WERI-Rb-1 (cell line): Measurements from ENCODE around the gene SHE.
A peak's percentile ranks its signal among the peaks of the same experiment; 100 is the strongest.
"Not testable (repeated sequence)": the region's sequence is repeated elsewhere in the genome, so short reads cannot be mapped to it uniquely, and the experiment has no call there.

Source experiments
- DNase-seq: peaks from one replicate; pipeline ENCODE4 v3.0.0-alpha.2; 2020
- H3K27ac ChIP-seq: fragments of 250-450 bp; sonication (Bioruptor Pico); 2 replicates; pipeline ENCODE4 v1.5.1; 2020; ENCODE audit warnings: mild to moderate bottlenecking, moderate library complexity
- H3K27me3 ChIP-seq: fragments of 250-450 bp; sonication (Bioruptor Pico); 2 replicates; pipeline ENCODE4 v1.5.1; 2021; ENCODE audit warnings: mild to moderate bottlenecking, low read depth, moderate library complexity; ENCODE audit not compliant: insufficient read depth, severe bottlenecking
- H3K36me3 ChIP-seq: fragments of 250-450 bp; sonication (Bioruptor Pico); 2 replicates; pipeline ENCODE4 v1.5.1; 2020; ENCODE audit warnings: mild to moderate bottlenecking, moderate library complexity
- H3K4me3 ChIP-seq: 2 replicates; pipeline ENCODE4 v1.5.1; 2011; ENCODE audit warnings: low read depth, mild to moderate bottlenecking, control low read depth, low read length
- H3K9me3 ChIP-seq: fragments of 250-450 bp; sonication (Bioruptor Pico); 2 replicates; pipeline ENCODE4 v1.5.1; 2021; ENCODE audit warnings: mild to moderate bottlenecking, moderate library complexity; ENCODE audit not compliant: severe bottlenecking
- TF ChIP-seq, protein P1 (sequence below): IDR thresholded peaks from 2 replicates; pipeline ENCODE4 v1.5.1; 2011; ENCODE audit warnings: low read depth, mild to moderate bottlenecking, control low read depth, inconsistent platforms, low read length

SHE gene

GRCh38 chr1:154536570-154536969, 34.4 kb upstream of the SHE start:
- Histone ChIP-seq H3K4me3 (no peak overlapping the region), H3K27me3 (peaks cover 91% of the 10 kb centered on the region), H3K27ac (no peak overlapping the region), H3K36me3 (no peaks in the 10 kb centered on the region), H3K9me3 (peaks cover 4% of the 10 kb centered on the region)
- no peak for DNase-seq
- TF ChIP-seq, protein P1, sequence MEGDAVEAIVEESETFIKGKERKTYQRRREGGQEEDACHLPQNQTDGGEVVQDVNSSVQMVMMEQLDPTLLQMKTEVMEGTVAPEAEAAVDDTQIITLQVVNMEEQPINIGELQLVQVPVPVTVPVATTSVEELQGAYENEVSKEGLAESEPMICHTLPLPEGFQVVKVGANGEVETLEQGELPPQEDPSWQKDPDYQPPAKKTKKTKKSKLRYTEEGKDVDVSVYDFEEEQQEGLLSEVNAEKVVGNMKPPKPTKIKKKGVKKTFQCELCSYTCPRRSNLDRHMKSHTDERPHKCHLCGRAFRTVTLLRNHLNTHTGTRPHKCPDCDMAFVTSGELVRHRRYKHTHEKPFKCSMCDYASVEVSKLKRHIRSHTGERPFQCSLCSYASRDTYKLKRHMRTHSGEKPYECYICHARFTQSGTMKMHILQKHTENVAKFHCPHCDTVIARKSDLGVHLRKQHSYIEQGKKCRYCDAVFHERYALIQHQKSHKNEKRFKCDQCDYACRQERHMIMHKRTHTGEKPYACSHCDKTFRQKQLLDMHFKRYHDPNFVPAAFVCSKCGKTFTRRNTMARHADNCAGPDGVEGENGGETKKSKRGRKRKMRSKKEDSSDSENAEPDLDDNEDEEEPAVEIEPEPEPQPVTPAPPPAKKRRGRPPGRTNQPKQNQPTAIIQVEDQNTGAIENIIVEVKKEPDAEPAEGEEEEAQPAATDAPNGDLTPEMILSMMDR, result no peak

GRCh38 chr1:154533952-154534844, 32.0 kb upstream of the SHE start:
- peak; percentile 86 for DNase-seq
- H3K9me3 ChIP-seq, result peaks cover 11% of the 10 kb centered on the region
- H3K36me3 ChIP-seq, result no peaks in the 10 kb centered on the region
- peaks cover 90% of the 10 kb centered on the region for H3K27me3 ChIP-seq
- no peak overlapping the region for H3K27ac ChIP-seq
- no peak overlapping the region for H3K4me3 ChIP-seq
- TF ChIP-seq, protein P1, result peak; percentile 99

DNA sequence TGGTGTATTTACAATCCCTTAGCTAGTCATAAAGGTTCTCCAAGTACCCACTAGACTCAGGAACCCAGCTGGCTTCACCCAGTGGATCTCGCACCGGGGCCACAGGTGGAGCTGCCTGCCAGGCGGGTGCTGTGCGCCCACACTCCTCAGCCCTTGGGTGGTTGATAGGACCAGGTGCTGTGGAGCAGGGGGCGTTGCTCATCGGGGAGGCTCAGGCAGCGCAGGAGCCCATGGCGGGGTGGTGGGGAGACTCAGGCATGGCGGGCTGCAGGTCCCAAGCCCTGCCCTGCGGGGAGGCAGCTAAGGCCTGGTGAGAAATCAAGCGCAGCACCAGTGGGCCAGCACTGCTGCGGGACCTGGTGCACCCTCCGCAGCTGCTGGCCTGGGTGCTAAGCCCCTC, 29.7 kb upstream of the SHE start:
- not testable (repeated sequence) for H3K36me3 ChIP-seq, DNase-seq, H3K4me3 ChIP-seq, H3K27ac ChIP-seq
- Histone ChIP-seq H3K9me3 (peaks cover 11% of the 10 kb centered on the region), H3K27me3 (peaks cover 88% of the 10 kb centered on the region)

- Histone ChIP-seq H3K27ac (no peak overlapping the region), H3K27me3 (peaks cover 82% of the 10 kb centered on the region), H3K9me3 (peaks cover 11% of the 10 kb centered on the region), H3K4me3 (no peak overlapping the region), H3K36me3 (no peaks in the 10 kb centered on the region)
- DNase-seq, result no peak
- TF ChIP-seq, protein P1, result no peak
These were observed 27.1 kb upstream of the SHE start for GRCh38 chr1:154529308-154529707.

GRCh38 chr1:154527192-154527591, 25.0 kb upstream of the SHE start:
- DNase-seq, result no peak
- TF ChIP-seq, protein P1, result no peak
- Histone ChIP-seq H3K36me3 (no peaks in the 10 kb centered on the region), H3K4me3 (no peak overlapping the region), H3K27ac (no peak overlapping the region), H3K27me3 (peaks cover 91% of the 10 kb centered on the region), H3K9me3 (peaks cover 19% of the 10 kb centered on the region)

DNA sequence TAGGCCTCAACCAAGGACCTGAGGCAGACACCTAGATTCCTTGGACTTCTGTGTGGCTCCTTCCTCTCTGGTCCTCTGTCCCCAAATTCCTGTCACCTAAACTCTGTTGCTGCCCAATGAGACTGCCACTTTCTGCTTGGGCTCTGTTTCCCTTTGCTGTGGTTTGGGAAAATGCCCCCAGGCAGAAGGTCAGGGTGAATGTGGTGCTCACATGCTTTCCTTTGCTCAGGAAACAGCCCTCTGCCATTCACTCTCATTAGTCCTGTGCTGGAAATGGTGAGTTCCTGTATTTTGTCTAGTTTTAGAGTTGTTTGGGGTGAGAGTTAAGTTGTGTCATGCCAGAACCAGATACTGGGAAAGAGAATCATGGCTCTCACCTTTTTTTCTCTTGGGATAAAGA, 22.7 kb upstream of the SHE start:
- no peak for DNase-seq
- Histone ChIP-seq H3K36me3 (no peaks in the 10 kb centered on the region), H3K4me3 (no peak overlapping the region), H3K9me3 (peaks cover 8% of the 10 kb centered on the region), H3K27ac (no peak overlapping the region), H3K27me3 (peaks cover 93% of the 10 kb centered on the region)
- TF ChIP-seq, protein P1, result no peak
